Heart left ventricle (tissue), 16 donors: ENCODE data around the gene MCTP2. TPM values are rescaled to one million over a fixed set of nuclear protein-coding genes. Genes with fewer than 3 reads are reported as not detected.

Source experiments
- ATAC-seq, 4 donors: fragments of 200-7000 bp; cut with Tn5 transposase; one replicate each; pipeline ENCODE4 v1.9.1; 2020 to 2022; ENCODE audit warnings: moderate library complexity in 4 of 4, mild to moderate bottlenecking in 3 of 4, moderate number of reproducible peaks in 1 of 4
- DNase-seq, 5 donors: peaks; one replicate each; pipeline ENCODE4 v3.0.0-alpha.2; 2020
- H3K27ac ChIP-seq, 12 donors: fragments of 200-600 bp; sonication (generic) in 4 of 12; one replicate each; pipeline versions ENCODE4 v1.5.0 to v1.8.0; 2016 to 2022; ENCODE audit warnings: mild to moderate bottlenecking in 2 of 12
- H3K27me3 ChIP-seq, 9 donors: fragments of 200-600 bp; sonication (generic) in 2 of 9; one replicate each; pipeline versions ENCODE4 v1.5.1 to v1.8.0; 2016 to 2022; ENCODE audit warnings: mild to moderate bottlenecking in 3 of 9
- H3K36me3 ChIP-seq, 9 donors: fragments of 200-600 bp; sonication (generic) in 2 of 9; one replicate each; pipeline versions ENCODE4 v1.5.0 to v1.8.0; 2018 to 2022; ENCODE audit warnings: mild to moderate bottlenecking in 2 of 9
- H3K4me1 ChIP-seq, 12 donors: fragments of 200-600 bp; sonication (generic) in 4 of 12; one replicate each; pipeline versions ENCODE4 v1.5.0 to v1.8.0; 2016 to 2022; ENCODE audit warnings: mild to moderate bottlenecking in 3 of 12
- H3K4me3 ChIP-seq, 12 donors: fragments of 200-600 bp; sonication (generic) in 4 of 12; one replicate each; pipeline versions ENCODE4 v1.5.0 to v1.8.0; 2017 to 2022; ENCODE audit warnings: mild to moderate bottlenecking in 9 of 12, moderate library complexity in 4 of 12
- H3K9me3 ChIP-seq, 12 donors: fragments of 200-600 bp; sonication (generic) in 4 of 12; one replicate each; pipeline versions ENCODE4 v1.5.0 to v1.8.0; 2016 to 2022; ENCODE audit warnings: mild to moderate bottlenecking in 1 of 12
- CTCF ChIP-seq, 12 donors: fragments of 200-600 bp; sonication (generic) in 4 of 12; IDR thresholded peaks; one replicate each; pipeline versions ENCODE4 v1.5.0 to v1.8.0; 2018 to 2022; ENCODE audit warnings: antibody characterized with exemption in 12 of 12, mild to moderate bottlenecking in 5 of 12
- POLR2A ChIP-seq, 2 donors: fragments of 450-650 bp; IDR thresholded peaks; one replicate each; pipeline ENCODE4 v1.6.1; 2017; ENCODE audit warnings: antibody characterized with exemption in 2 of 2, mild to moderate bottlenecking in 2 of 2, moderate library complexity in 2 of 2
- whole genome bisulfite sequencing, 4 donors: extraction: QIAGEN DNeasy Blood & Tissue Kit in 2 of 4; methylation state at CpG; one replicate each; pipeline versions ENCODE4 v1.1.5 to v1.1.7; 2013 to 2018; 5-methylcytosine and 5-hydroxymethylcytosine counted together
- intact Hi-C, 10 donors: fragments of 100-400 bp; cut with DNase I; formaldehyde crosslinking; loops; one replicate each; pipeline versions ENCODE4 v1.11.1 to v1.14.2; 2022
- polyA plus RNA-seq, 2 donors: library from polyadenylated mRNA; stranded (reverse); fragments of 200-250 nt; gene quantifications; one replicate each; pipeline ENCODE4 v1.2.3, GENCODE V29; 2013
- total RNA-seq, 9 donors: library from RNA; depleted of rRNA in 2 of 9; stranded (reverse); fragments of >200 nt in 2 of 9; fragmentation: NEBNext Ultra II Directional in 3 of 9; extraction: Animal tissue kit (Norgen Biotek cat#: 25700) in 3 of 9; gene quantifications; one replicate each; pipeline versions ENCODE4 v1.1.0 to v1.2.4, GENCODE V29; 2016 to 2023
- donor health status: ischemic (EF 13 %, LVEDD 7.1; RV severe dilation, severe dysfunction).
- donor health status: healthy with polysubstance abuse.
- donor health status: DM: no; HTN: yes; CAD: no.
- donor health status: DM: no; HTN: no; CAD: no.
- donor health status: ischemic (EF 25% LVEDD 6.9; RV normal size, moderate dysfunction).
- donor health status: ischemic (EF 25% LVEDD 5.7; RV mildly dilated, moderate dysfunction).
- donor health status: healthy.
- donor health status: DM: yes; HTN: yes; CAD: no.
- donor health status: ischemic (EF 35%, LVEDD 5.7; RV mildly dilated, moderate dysfunction).
- donor health status: nonischemic (EF 11% LVEDD 7.7; RV severe dilation, severe dysfunction).
- donor health status: DM: yes; HTN: yes; CAD: no.
- donor health status: PGD.
- donor health status: ischemic (EF 29% LVEDD 5.4; RV normal size, mild dysfunction).
- donor health status: nonischemic (EF 23%, LVEDD 6.1; RV moderate dilation, normal function).

MCTP2 gene
- total and polyA plus RNA-seq, 11 donors: 0.35 to 12.1 (median 2.0) TPM

- intact Hi-C loops: no loop called here
- Histone ChIP-seq H3K27ac (no peak overlapping the region), H3K27me3 (peaks cover 0 to 2% (median 0%) of the 10 kb centered on the region in 9 donors), H3K9me3 (peaks cover 0 to 6% (median 0%) of the 10 kb centered on the region in 12 donors), H3K36me3 (no peaks in the 10 kb centered on the region), H3K4me3 (no peak overlapping the region), H3K4me1 (no peaks in the 10 kb centered on the region)
- TF ChIP-seq POLR2A (IDR thresholded peaks at IDR 0.05): no peak
- TF ChIP-seq CTCF (IDR thresholded peaks at IDR 0.05): no peak
- no peak for DNase-seq
- ATAC-seq: no peak
- WGBS, 4 donors: 82 to 98% (median 85%) methylated on average over 4 of the region's 4 CpGs
Measured at GRCh38 chr15:94186770-94187331, 44.5 kb upstream of the MCTP2 start.

GRCh38 chr15:94193906-94194305, 37.5 kb upstream of the MCTP2 start:
- 63 to 92% (median 82%) methylated on average over 3 of the region's 3 CpGs for whole genome bisulfite sequencing, 4 donors
- DNase-seq (no peak), ATAC-seq (no peak)
- no peaks in the 10 kb centered on the region for H3K9me3 ChIP-seq
- H3K4me3 ChIP-seq: no peak overlapping the region
- no peaks in the 10 kb centered on the region for H3K27me3 ChIP-seq
- intact Hi-C loops: no loop called here
- TF ChIP-seq CTCF (IDR thresholded peaks at IDR 0.05): no peak
- no peak for TF ChIP-seq POLR2A (IDR thresholded peaks at IDR 0.05)
- no peaks in the 10 kb centered on the region for H3K4me1 ChIP-seq
- no peak overlapping the region for H3K27ac ChIP-seq
- H3K36me3 ChIP-seq: no peaks in the 10 kb centered on the region

GRCh38 chr15:94196531-94196930, 34.8 kb upstream of the MCTP2 start:
- WGBS, 4 donors: 75 to 81% (median 75%) methylated on average over 4 of the region's 4 CpGs
- H3K9me3 ChIP-seq: no peaks in the 10 kb centered on the region
- H3K4me1 ChIP-seq: no peaks in the 10 kb centered on the region
- TF ChIP-seq CTCF (IDR thresholded peaks at IDR 0.05) (no peak), POLR2A (IDR thresholded peaks at IDR 0.05) (no peak)
- H3K36me3 ChIP-seq: no peaks in the 10 kb centered on the region
- peaks cover 0 to 4% (median 0%) of the 10 kb centered on the region in 9 donors for H3K27me3 ChIP-seq
- no peak overlapping the region for H3K27ac ChIP-seq
- intact Hi-C loops: no loop called here
- ATAC-seq: no peak
- no peak overlapping the region for H3K4me3 ChIP-seq
- no peak for DNase-seq

- Histone ChIP-seq H3K27me3 (peaks cover 0 to 4% (median 0%) of the 10 kb centered on the region in 9 donors), H3K4me3 (no peak overlapping the region), H3K36me3 (no peaks in the 10 kb centered on the region), H3K4me1 (no peaks in the 10 kb centered on the region), H3K27ac (no peak overlapping the region), H3K9me3 (no peaks in the 10 kb centered on the region)
- intact Hi-C loops: no loop called here
- 81 to 88% (median 84%) methylated on average over 2 of the region's 2 CpGs for WGBS, 4 donors
- no peak for ATAC-seq
- DNase-seq: no peak
- TF ChIP-seq CTCF (IDR thresholded peaks at IDR 0.05): no peak
- TF ChIP-seq POLR2A (IDR thresholded peaks at IDR 0.05): no peak
Measured at GRCh38 chr15:94198633-94199032, 32.7 kb upstream of the MCTP2 start.
